ENCODE data around the gene DENR.

The DENR gene

DNA sequence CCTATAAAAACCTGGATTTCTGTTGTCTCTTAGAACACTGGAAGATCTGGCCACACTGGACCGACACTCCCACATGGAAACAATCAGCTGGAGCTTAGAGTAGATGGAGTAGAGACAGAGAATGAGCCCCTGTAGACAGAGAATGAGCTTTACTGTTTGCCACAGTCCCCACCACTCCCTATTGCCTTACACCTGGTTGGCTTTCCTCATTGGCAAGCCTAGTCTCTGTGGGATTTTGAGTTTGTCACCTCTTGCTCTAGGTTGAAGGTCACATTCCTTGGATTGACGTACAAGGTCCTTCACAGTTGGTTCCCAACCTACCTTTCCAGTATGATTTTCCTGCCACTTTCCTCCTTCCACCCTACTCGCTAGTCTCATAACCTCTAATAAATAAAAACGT is 20.0 kb upstream of the DENR start:
- no peak overlapping the region for H3K4me3 ChIP-seq (ENCODE audit: low read length)
- no peaks in the 10 kb centered on the region for H3F3A ChIP-seq (ENCODE audit: insufficient read depth, low read length)
- DNase-seq: no peak
- H3K9me3 ChIP-seq (replicated peaks; ENCODE audit: insufficient read depth, low read length): no peaks in the 10 kb centered on the region
- no peaks in the 10 kb centered on the region for H4K20me1 ChIP-seq (ENCODE audit: insufficient read depth, low read length)
- H3K27me3 ChIP-seq (replicated peaks; ENCODE audit: insufficient read depth, low read length): no peaks in the 10 kb centered on the region; the same call in 1 of the 2 replicates
- no peaks in the 10 kb centered on the region for H3K9me2 ChIP-seq (replicated peaks; ENCODE audit: insufficient read depth, low read length)
- H3K27ac ChIP-seq (ENCODE audit: low read length): no peak overlapping the region
- TF ChIP-seq, protein P1, sequence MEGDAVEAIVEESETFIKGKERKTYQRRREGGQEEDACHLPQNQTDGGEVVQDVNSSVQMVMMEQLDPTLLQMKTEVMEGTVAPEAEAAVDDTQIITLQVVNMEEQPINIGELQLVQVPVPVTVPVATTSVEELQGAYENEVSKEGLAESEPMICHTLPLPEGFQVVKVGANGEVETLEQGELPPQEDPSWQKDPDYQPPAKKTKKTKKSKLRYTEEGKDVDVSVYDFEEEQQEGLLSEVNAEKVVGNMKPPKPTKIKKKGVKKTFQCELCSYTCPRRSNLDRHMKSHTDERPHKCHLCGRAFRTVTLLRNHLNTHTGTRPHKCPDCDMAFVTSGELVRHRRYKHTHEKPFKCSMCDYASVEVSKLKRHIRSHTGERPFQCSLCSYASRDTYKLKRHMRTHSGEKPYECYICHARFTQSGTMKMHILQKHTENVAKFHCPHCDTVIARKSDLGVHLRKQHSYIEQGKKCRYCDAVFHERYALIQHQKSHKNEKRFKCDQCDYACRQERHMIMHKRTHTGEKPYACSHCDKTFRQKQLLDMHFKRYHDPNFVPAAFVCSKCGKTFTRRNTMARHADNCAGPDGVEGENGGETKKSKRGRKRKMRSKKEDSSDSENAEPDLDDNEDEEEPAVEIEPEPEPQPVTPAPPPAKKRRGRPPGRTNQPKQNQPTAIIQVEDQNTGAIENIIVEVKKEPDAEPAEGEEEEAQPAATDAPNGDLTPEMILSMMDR (IDR thresholded peaks at IDR 0.05; ENCODE audit: low read length): no peak
- TF ChIP-seq EZH2phosphoT487 (IDR thresholded peaks at IDR 0.05; ENCODE audit: low read length) (no peak), EZH2 (optimal IDR thresholded peaks at IDR 0.05; ENCODE audit: low read depth, low read length) (no peak)
- H3K79me2 ChIP-seq (ENCODE audit: low read length): no peaks in the 10 kb centered on the region
- no peak overlapping the region for H3K4me2 ChIP-seq (ENCODE audit: low read depth, low read length)
- H3K4me1 ChIP-seq (ENCODE audit: low read length): no peaks in the 10 kb centered on the region
- H2AFZ ChIP-seq (ENCODE audit: low read length): no peak overlapping the region
- no peak overlapping the region for H3K9ac ChIP-seq (ENCODE audit: low read length)
- H3K36me3 ChIP-seq (replicated peaks; ENCODE audit: insufficient read depth, low read length): no peaks in the 10 kb centered on the region

DNA sequence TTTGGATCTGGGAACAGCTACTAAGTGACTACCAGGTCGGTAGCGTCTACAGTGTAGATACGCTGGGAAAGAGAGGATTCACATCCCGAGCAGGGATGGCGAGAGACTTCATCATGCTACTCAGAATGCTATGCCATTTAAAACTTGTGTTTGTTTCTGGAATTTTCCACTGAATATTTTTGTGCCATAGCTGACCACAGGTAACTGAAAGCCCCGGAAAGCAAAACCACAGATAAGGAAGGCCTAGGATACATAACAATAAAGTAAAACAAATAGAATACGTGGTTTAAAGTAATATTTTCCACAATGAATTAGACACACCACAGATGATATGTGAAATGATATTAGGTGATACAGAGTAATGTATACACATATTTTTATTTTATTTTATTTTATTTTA is 14.1 kb upstream of the DENR start:
- Histone ChIP-seq H3K9me2 (replicated peaks; ENCODE audit: insufficient read depth, low read length) (no peaks in the 10 kb centered on the region), H3F3A (ENCODE audit: insufficient read depth, low read length) (no peaks in the 10 kb centered on the region), H4K20me1 (ENCODE audit: insufficient read depth, low read length) (no peaks in the 10 kb centered on the region), H3K79me2 (ENCODE audit: low read length) (no peaks in the 10 kb centered on the region), H2AFZ (ENCODE audit: low read length) (no peak overlapping the region), H3K4me3 (ENCODE audit: low read length) (no peak overlapping the region), H3K4me2 (ENCODE audit: low read depth, low read length) (no peak overlapping the region), H3K27ac (ENCODE audit: low read length) (no peak overlapping the region), H3K9me3 (replicated peaks; ENCODE audit: insufficient read depth, low read length) (no peaks in the 10 kb centered on the region), H3K9ac (ENCODE audit: low read length) (no peak overlapping the region), H3K27me3 (replicated peaks; ENCODE audit: insufficient read depth, low read length) (no peaks in the 10 kb centered on the region), H3K36me3 (replicated peaks; ENCODE audit: insufficient read depth, low read length) (no peaks in the 10 kb centered on the region), H3K4me1 (ENCODE audit: low read length) (no peaks in the 10 kb centered on the region)
- TF ChIP-seq, protein P1 (IDR thresholded peaks at IDR 0.05; ENCODE audit: low read length): no peak
- TF ChIP-seq EZH2 (optimal IDR thresholded peaks at IDR 0.05; ENCODE audit: low read depth, low read length): no peak
- TF ChIP-seq EZH2phosphoT487 (IDR thresholded peaks at IDR 0.05; ENCODE audit: low read length): no peak
- no peak for DNase-seq

DNA sequence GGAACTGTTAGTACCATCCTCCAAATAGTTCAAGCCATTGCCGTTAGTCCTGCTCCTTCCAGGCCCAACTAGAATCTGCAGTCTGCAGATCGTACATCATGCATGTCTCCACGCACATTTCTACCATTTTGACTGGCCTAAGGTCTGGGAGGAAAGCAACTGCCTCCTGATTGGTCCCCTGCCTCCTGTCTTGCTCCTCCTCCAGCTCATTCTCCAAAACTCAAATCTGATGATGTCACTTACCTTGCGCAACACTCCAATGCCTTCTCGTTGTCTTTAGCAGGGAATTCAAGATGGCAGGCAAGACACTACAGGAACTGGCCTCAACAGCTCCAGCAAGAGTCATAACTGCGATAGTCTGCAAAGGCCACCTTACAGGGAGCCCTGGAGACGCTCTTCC is 12.3 kb upstream of the DENR start:
- no peak for TF ChIP-seq EZH2 (optimal IDR thresholded peaks at IDR 0.05; ENCODE audit: low read depth, low read length)
- TF ChIP-seq, protein P1 (IDR thresholded peaks at IDR 0.05; ENCODE audit: low read length): no peak
- TF ChIP-seq EZH2phosphoT487 (IDR thresholded peaks at IDR 0.05; ENCODE audit: low read length): no peak
- no peak overlapping the region for H3K4me2 ChIP-seq (ENCODE audit: low read depth, low read length)

More for the DNA sequence above, 12.3 kb upstream of the DENR start:
- Histone ChIP-seq H3K27ac (ENCODE audit: low read length) (no peak overlapping the region), H3K79me2 (ENCODE audit: low read length) (no peaks in the 10 kb centered on the region), H3F3A (ENCODE audit: insufficient read depth, low read length) (no peaks in the 10 kb centered on the region), H3K9ac (ENCODE audit: low read length) (no peak overlapping the region), H3K27me3 (replicated peaks; ENCODE audit: insufficient read depth, low read length) (no peaks in the 10 kb centered on the region), H4K20me1 (ENCODE audit: insufficient read depth, low read length) (no peaks in the 10 kb centered on the region), H3K36me3 (replicated peaks; ENCODE audit: insufficient read depth, low read length) (no peaks in the 10 kb centered on the region), H3K9me3 (replicated peaks; ENCODE audit: insufficient read depth, low read length) (no peaks in the 10 kb centered on the region), H3K9me2 (replicated peaks; ENCODE audit: insufficient read depth, low read length) (no peaks in the 10 kb centered on the region), H3K4me1 (ENCODE audit: low read length) (no peaks in the 10 kb centered on the region), H3K4me3 (ENCODE audit: low read length) (no peak overlapping the region), H2AFZ (ENCODE audit: low read length) (no peak overlapping the region)
- no peak for DNase-seq
